HepG2 (cell line): Measurements from ENCODE around the gene GPC3. TPM values are rescaled to one million over a fixed set of nuclear protein-coding genes. Genes with fewer than 3 reads are reported as not detected.

Experiments used
- ATAC-seq: fragments of 200-7000 bp; cut with Tn5 transposase; 3 replicates; pipeline ENCODE4 v1.9.1; 2020; ENCODE audit warnings: mild to moderate bottlenecking, moderate library complexity
- BruUV-seq: library from RNA; stranded (reverse); fragments of 400-500 nt; replicated peaks from 2 replicates; lab custom pipeline; 2021; lab: Mats Ljungman, UMichigan
- CTCF ChIA-PET: fragments of 300-600 bp; formaldehyde crosslinking; extraction: SDS; loops from one replicate; lab custom pipeline; 2021; ENCODE audit warnings: low total read pairs, inconsistent platforms, low intra/inter-chr PET ratio; lab: Yijun Ruan, JAX
- POLR2A ChIA-PET: fragments of 350-600 bp; sonication (Branson Sonifier 250); formaldehyde crosslinking; loops from one replicate; lab custom pipeline; 2020; ENCODE audit warnings: antibody characterized with exemption, inconsistent platforms; lab: Yijun Ruan, JAX
- DNase-seq: peaks from one replicate; pipeline ENCODE4 v3.0.0-alpha.2; 2015; ENCODE audit warnings: low spot score
- FAIRE-seq: peaks from 3 replicates; lab custom pipeline; 2011; peaks lifted over from hg19 to GRCh38; lab: Jason Lieb, UNC
- H2AFZ ChIP-seq: one replicate; pipeline ENCODE4 v1.6.1; 2011; ENCODE audit warnings: low read length, inconsistent platforms
- H3K27ac ChIP-seq: fragments of 300-600 bp; 3 replicates; pipeline ENCODE4 v1.8.0; 2011; ENCODE audit warnings: mixed run types, mild to moderate bottlenecking, mixed read lengths, low read length, inconsistent platforms; ENCODE audit not compliant: insufficient read depth; ENCODE audit errors: extremely low read length
- H3K27me3 ChIP-seq, 2 experiments: fragments of 200-600 bp in 1 of 2; 2 replicates in 1 of 2; 3 replicates in 1 of 2; pipeline versions ENCODE4 v1.6.0 to v1.8.0; 2011; ENCODE audit warnings: low read length in 2 of 2, mild to moderate bottlenecking in 2 of 2, moderate library complexity in 2 of 2, inconsistent platforms in 1 of 2; ENCODE audit not compliant: insufficient read depth in 2 of 2, control insufficient read depth in 1 of 2
- H3K36me3 ChIP-seq, 2 experiments: fragments of 200-600 bp in 1 of 2; replicated peaks in 1 of 2; 2 replicates in 1 of 2; 3 replicates in 1 of 2; pipeline versions ENCODE4 v1.5.1 to v1.8.0; 2011; ENCODE audit warnings: low read length in 2 of 2, inconsistent platforms in 1 of 2; ENCODE audit not compliant: insufficient read depth in 2 of 2, control insufficient read depth in 1 of 2
- H3K4me1 ChIP-seq: 2 replicates; pipeline ENCODE4 v1.5.1; 2012; ENCODE audit warnings: low read length, inconsistent platforms; ENCODE audit not compliant: insufficient read depth
- H3K4me2 ChIP-seq: 2 replicates; pipeline ENCODE4 v1.6.0; 2011; ENCODE audit warnings: low read depth, low read length, inconsistent platforms
- H3K4me3 ChIP-seq, 3 experiments: fragments of 200-600 bp in 1 of 3; sonication (generic), shearing (Covaris generic) in 1 of 3; replicated peaks in 1 of 3; 2 replicates each; pipeline ENCODE4 v1.5.1; 2011 to 2016; ENCODE audit warnings: low read length in 3 of 3, inconsistent platforms in 2 of 3, low read depth in 2 of 3, mild to moderate bottlenecking in 2 of 3, control low read depth in 1 of 3, mixed read lengths in 1 of 3; ENCODE audit not compliant: insufficient read depth in 1 of 3
- H3K79me2 ChIP-seq: one replicate; pipeline ENCODE4 v1.6.1; 2011; ENCODE audit warnings: low read length, inconsistent platforms; ENCODE audit not compliant: insufficient read depth
- H3K9ac ChIP-seq: 2 replicates; pipeline ENCODE4 v1.6.0; 2011; ENCODE audit warnings: mild to moderate bottlenecking, low read depth, low read length, inconsistent platforms; ENCODE audit not compliant: insufficient read depth
- H3K9me3 ChIP-seq: 2 replicates; pipeline ENCODE4 v1.5.1; 2012; ENCODE audit warnings: mild to moderate bottlenecking, low read length
- H4K20me1 ChIP-seq: 2 replicates; pipeline ENCODE4 v1.6.0; 2011; ENCODE audit warnings: inconsistent platforms, mild to moderate bottlenecking, low read length, moderate library complexity; ENCODE audit not compliant: insufficient read depth
- AHDC1 ChIP-seq: sonication (generic); formaldehyde crosslinking; IDR thresholded peaks from 2 replicates; pipeline ENCODE4 v1.5.1; 2020; ENCODE audit warnings: mild to moderate bottlenecking, missing genetic modification reagents, borderline replicate concordance
- NR2C2 ChIP-seq: sonication (generic); formaldehyde crosslinking; IDR thresholded peaks from 2 replicates; pipeline ENCODE4 v1.4.0; 2020; ENCODE audit warnings: missing genetic modification reagents, mild to moderate bottlenecking, moderate library complexity, borderline replicate concordance
- RBM22 ChIP-seq: fragments of 200-400 bp; formaldehyde crosslinking; optimal IDR thresholded peaks from 2 replicates; pipeline ENCODE3; 2017; ENCODE audit warnings: mild to moderate bottlenecking, low read length, moderate library complexity
- SKIL ChIP-seq: sonication (generic); formaldehyde crosslinking; IDR thresholded peaks from 2 replicates; pipeline ENCODE4 v1.8.0; 2022; ENCODE audit warnings: missing genetic modification reagents, mild to moderate bottlenecking, moderate library complexity, borderline replicate concordance
- ZNF549 ChIP-seq: sonication (generic); formaldehyde crosslinking; IDR thresholded peaks from 2 replicates; pipeline ENCODE4 v1.5.0; 2020; ENCODE audit warnings: missing genetic modification reagents
- in situ Hi-C: cut with HindIII; loops from 2 replicates; pipeline ENCODE4 v1.10.0; 2017; ENCODE audit warnings: low pct_unique_long_range_greater_than_20kb; ENCODE audit not compliant: extremely low pct_ligation_motif_present
- intact Hi-C: fragments of 100-400 bp; cut with micrococcal nuclease; formaldehyde crosslinking; loops from one replicate; pipeline ENCODE4 v1.10.0; 2022; ENCODE audit not compliant: unreplicated experiment
- polyA plus RNA-seq, 8 experiments: library from polyadenylated mRNA; depleted of rRNA in 3 of 8; stranded (reverse) in 7 of 8; unstranded in 1 of 8; fragments of >200 nt; fragmentation: Illumina TruSeq in 4 of 8; extraction: Trizol in 4 of 8; gene quantifications; 2 replicates each; pipeline versions ENCODE4 v1.2.1 to v1.2.3, GENCODE V29; 2011 to 2016; ENCODE audit warnings: low read depth in 4 of 8, missing spikeins in 1 of 8, mixed read lengths in 1 of 8; ENCODE audit not compliant: insufficient read depth in 1 of 8
- total RNA-seq, 5 experiments: library from RNA; depleted of rRNA; stranded (reverse); fragments of >200 nt; fragmentation: Illumina TruSeq; extraction: Trizol; gene quantifications; 2 replicates each; pipeline ENCODE4 v1.2.3, GENCODE V29; 2016; ENCODE audit warnings: low read depth in 1 of 5

The GPC3 gene
- total and polyA plus RNA-seq, 2 of the 13 experiments (the other 11 are each of a cell fraction or from before 2014, with no cell fraction given) = 1,799 to 3,263 TPM

GRCh38 chrX:133549295-133549933 is 436.0 kb downstream of the GPC3 start:
- no peak for FAIRE-seq
- intact Hi-C loops (no loop called here), in situ Hi-C loops (no loop called here)
- Histone ChIP-seq H3K4me1 (peaks cover 17% of the 10 kb centered on the region; the same call in 1 of the 2 replicates), H3K79me2 (no peaks in the 10 kb centered on the region), H3K9me3 (no peaks in the 10 kb centered on the region), H2AFZ (no peak overlapping the region), H4K20me1 (peaks cover 29% of the 10 kb centered on the region), H3K36me3 (peaks cover 2 to 27% of the 10 kb centered on the region in 2 experiments), H3K9ac (no peak overlapping the region), H3K27me3 (no peaks in the 10 kb centered on the region), H3K27ac (no peak overlapping the region), H3K4me2 (no peak overlapping the region), H3K4me3 (no peak overlapping the region)
- CTCF ChIA-PET = no interaction called here
- no TSS peak for BruUV-seq
- no peak for ATAC-seq
- POLR2A ChIA-PET = no interaction called here
- TF ChIP-seq RBM22 (peak; percentile 97), ZNF549 (CRISPR knock-in tag) (no peak), NR2C2 (CRISPR knock-in tag) (no peak), SKIL (CRISPR knock-in tag) (no peak), AHDC1 (CRISPR knock-in tag) (no peak)
- DNase-seq = no peak
